Central memory CD8-positive, alpha-beta T cell (primary cell): ENCODE results near the gene SLC46A2.

Experiments
- ATAC-seq: fragments of 150-1000 bp; cut with Tn5 transposase; replicated peaks from 2 replicates; pipeline ENCODE4 v1.10.0; 2022; ENCODE audit warnings: mild to moderate bottlenecking, moderate FRiP score, moderate number of reproducible peaks; ENCODE audit not compliant: poor library complexity, severe bottlenecking; ENCODE audit errors: extremely low read depth
- DNase-seq, 2 donors: peaks; one replicate each; pipeline ENCODE4 v3.0.0; 2021; ENCODE audit warnings: low spot score in 2 of 2
- H3K27ac Mint-ChIP-seq: one replicate; pipeline ENCODE4 v1.8.0; 2022; ENCODE audit warnings: low read depth, mild to moderate bottlenecking, moderate library complexity, mixed read lengths
- H3K27me3 Mint-ChIP-seq: one replicate; pipeline ENCODE4 v1.8.0; 2022; ENCODE audit warnings: mixed read lengths
- H3K36me3 Mint-ChIP-seq: one replicate; pipeline ENCODE4 v1.8.0; 2022; ENCODE audit warnings: mild to moderate bottlenecking, moderate library complexity, mixed read lengths; ENCODE audit not compliant: insufficient read depth
- H3K4me1 Mint-ChIP-seq: one replicate; pipeline ENCODE4 v1.8.0; 2022; ENCODE audit warnings: mixed read lengths
- H3K4me3 Mint-ChIP-seq: one replicate; pipeline ENCODE4 v1.8.0; 2022; ENCODE audit warnings: mild to moderate bottlenecking, moderate library complexity, mixed read lengths
- H3K9me3 Mint-ChIP-seq: one replicate; pipeline ENCODE4 v1.8.0; 2022; ENCODE audit warnings: mixed read lengths

Gene SLC46A2

GRCh38 chr9:112863746-112864145 lies 26.9 kb downstream of the SLC46A2 start:
- Mint-ChIP-seq H3K27ac (no peak overlapping the region), H3K27me3 (no peaks in the 10 kb centered on the region), H3K4me1 (peaks cover 36% of the 10 kb centered on the region), H3K4me3 (no peak overlapping the region), H3K36me3 (peaks cover 10% of the 10 kb centered on the region), H3K9me3 (no peaks in the 10 kb centered on the region)
- ATAC-seq (no peak), DNase-seq (no peak)

- H3K27me3 Mint-ChIP-seq: no peaks in the 10 kb centered on the region
- ATAC-seq (no peak), DNase-seq (no peak)
- H3K27ac Mint-ChIP-seq: no peak overlapping the region
- peaks cover 36% of the 10 kb centered on the region for H3K4me1 Mint-ChIP-seq
- no peak overlapping the region for H3K4me3 Mint-ChIP-seq
- peaks cover 7% of the 10 kb centered on the region for H3K36me3 Mint-ChIP-seq
- H3K9me3 Mint-ChIP-seq: no peaks in the 10 kb centered on the region
These were observed 27.5 kb downstream of the SLC46A2 start for GRCh38 chr9:112863214-112863613.

GRCh38 chr9:112861638-112862555 lies 28.8 kb downstream of the SLC46A2 start:
- Mint-ChIP-seq H3K4me3 (no peak overlapping the region), H3K36me3 (peaks cover 6% of the 10 kb centered on the region), H3K4me1 (peaks cover 41% of the 10 kb centered on the region), H3K27me3 (no peaks in the 10 kb centered on the region), H3K9me3 (no peaks in the 10 kb centered on the region), H3K27ac (peak overlapping the region; percentile 10)
- DNase-seq (no peak), ATAC-seq (no peak)

GRCh38 chr9:112861155-112861554 lies 29.5 kb downstream of the SLC46A2 start:
- Mint-ChIP-seq H3K4me3 (no peak overlapping the region), H3K36me3 (peaks cover 6% of the 10 kb centered on the region), H3K4me1 (peaks cover 43% of the 10 kb centered on the region), H3K27me3 (no peaks in the 10 kb centered on the region), H3K27ac (no peak overlapping the region), H3K9me3 (no peaks in the 10 kb centered on the region)
- no peak for DNase-seq
- no peak for ATAC-seq

- no peaks in the 10 kb centered on the region for H3K27me3 Mint-ChIP-seq
- H3K27ac Mint-ChIP-seq: no peak overlapping the region
- ATAC-seq (no peak), DNase-seq (no peak)
- H3K4me3 Mint-ChIP-seq: no peak overlapping the region
- H3K4me1 Mint-ChIP-seq: peaks cover 50% of the 10 kb centered on the region
- H3K9me3 Mint-ChIP-seq: no peaks in the 10 kb centered on the region
- peaks cover 6% of the 10 kb centered on the region for H3K36me3 Mint-ChIP-seq
These were observed 30.2 kb downstream of the SLC46A2 start for GRCh38 chr9:112860451-112860850.

- Mint-ChIP-seq H3K27me3 (no peaks in the 10 kb centered on the region), H3K4me3 (no peak overlapping the region), H3K36me3 (peaks cover 2% of the 10 kb centered on the region), H3K4me1 (peaks cover 52% of the 10 kb centered on the region), H3K27ac (no peak overlapping the region), H3K9me3 (no peaks in the 10 kb centered on the region)
- DNase-seq (no peak), ATAC-seq (peak; percentile 28)
These were observed 32.0 kb downstream of the SLC46A2 start for GRCh38 chr9:112858625-112859147.

GRCh38 chr9:112858005-112858404 lies 32.7 kb downstream of the SLC46A2 start:
- Mint-ChIP-seq H3K4me3 (no peak overlapping the region), H3K4me1 (peaks cover 45% of the 10 kb centered on the region), H3K27me3 (no peaks in the 10 kb centered on the region), H3K9me3 (no peaks in the 10 kb centered on the region), H3K36me3 (no peaks in the 10 kb centered on the region), H3K27ac (no peak overlapping the region)
- ATAC-seq: no peak
- no peak for DNase-seq

GRCh38 chr9:112856843-112857242 lies 33.8 kb downstream of the SLC46A2 start:
- peaks cover 34% of the 10 kb centered on the region for H3K4me1 Mint-ChIP-seq
- H3K4me3 Mint-ChIP-seq: no peak overlapping the region
- no peaks in the 10 kb centered on the region for H3K27me3 Mint-ChIP-seq
- DNase-seq (no peak), ATAC-seq (no peak)
- H3K36me3 Mint-ChIP-seq: no peaks in the 10 kb centered on the region
- no peak overlapping the region for H3K27ac Mint-ChIP-seq
- H3K9me3 Mint-ChIP-seq: no peaks in the 10 kb centered on the region

- Mint-ChIP-seq H3K4me1 (peaks cover 29% of the 10 kb centered on the region), H3K27me3 (no peaks in the 10 kb centered on the region), H3K9me3 (no peaks in the 10 kb centered on the region), H3K4me3 (no peak overlapping the region), H3K36me3 (no peaks in the 10 kb centered on the region), H3K27ac (no peak overlapping the region)
- no peak for DNase-seq
- ATAC-seq: no peak
These were observed 34.5 kb downstream of the SLC46A2 start for GRCh38 chr9:112856200-112856599.

GRCh38 chr9:112854657-112855056 lies 36.0 kb downstream of the SLC46A2 start:
- H3K9me3 Mint-ChIP-seq: no peaks in the 10 kb centered on the region
- H3K4me3 Mint-ChIP-seq: no peak overlapping the region
- no peaks in the 10 kb centered on the region for H3K27me3 Mint-ChIP-seq
- peak overlapping the region; percentile 56 for H3K27ac Mint-ChIP-seq
- H3K36me3 Mint-ChIP-seq: no peaks in the 10 kb centered on the region
- H3K4me1 Mint-ChIP-seq: peaks cover 20% of the 10 kb centered on the region
- ATAC-seq (no peak), DNase-seq (no peak)

- Mint-ChIP-seq H3K36me3 (no peaks in the 10 kb centered on the region), H3K4me3 (no peak overlapping the region)
These were observed 36.6 kb downstream of the SLC46A2 start for GRCh38 chr9:112853882-112854585.

GRCh38 chr9:112852741-112853504 lies 37.8 kb downstream of the SLC46A2 start:
- no peak overlapping the region for H3K4me3 Mint-ChIP-seq
- ATAC-seq (no peak), DNase-seq (no peak)
- H3K36me3 Mint-ChIP-seq: no peaks in the 10 kb centered on the region
- H3K27ac Mint-ChIP-seq: no peak overlapping the region
- no peaks in the 10 kb centered on the region for H3K27me3 Mint-ChIP-seq
- H3K9me3 Mint-ChIP-seq: no peaks in the 10 kb centered on the region
- H3K4me1 Mint-ChIP-seq: peaks cover 19% of the 10 kb centered on the region

More at GRCh38 chr9:112853882-112854585, 36.6 kb downstream of the SLC46A2 start:
- DNase-seq (no peak), ATAC-seq (no peak)
- no peak overlapping the region for H3K27ac Mint-ChIP-seq
- no peaks in the 10 kb centered on the region for H3K9me3 Mint-ChIP-seq
- H3K27me3 Mint-ChIP-seq: no peaks in the 10 kb centered on the region
- peaks cover 20% of the 10 kb centered on the region for H3K4me1 Mint-ChIP-seq
